K562 (cell line): ENCODE measurements around the gene RETSAT. TPM values are rescaled to one million over a fixed set of nuclear protein-coding genes. Genes with fewer than 3 reads are reported as not detected.

Source experiments
- ATAC-seq: fragments of 200-7000 bp; cut with Tn5 transposase; 3 replicates; pipeline ENCODE4 v1.9.1; 2020; ENCODE audit warnings: moderate library complexity
- BruUV-seq: library from RNA; stranded (reverse); fragments of 400-500 nt; replicated peaks from 2 replicates; lab custom pipeline; 2021; lab: Mats Ljungman, UMichigan
- CTCF ChIA-PET: fragments of 300-600 bp; formaldehyde crosslinking; extraction: SDS; loops from one replicate; lab custom pipeline; 2021; ENCODE audit warnings: low intra/inter-chr PET ratio; lab: Yijun Ruan, JAX
- POLR2A ChIA-PET: fragments of 300-600, 350-650 bp; sonication (Branson Sonifier 250); formaldehyde crosslinking; extraction: SDS; loops from one replicate; lab custom pipeline; 2021; ENCODE audit warnings: antibody characterized with exemption, inconsistent platforms; lab: Yijun Ruan, JAX
- DNase-seq, 4 experiments: peaks; one replicate each; pipeline versions ENCODE4 v3.0.0 to v3.0.0-alpha.2; 2011 to 2018; ENCODE audit warnings: low spot score in 3 of 4, mixed read lengths in 3 of 4; ENCODE audit errors: extremely low read depth in 1 of 4
- FAIRE-seq: peaks from 2 replicates; lab custom pipeline; 2011; peaks lifted over from hg19 to GRCh38; lab: Jason Lieb, UNC
- H2AFZ ChIP-seq: 2 replicates; pipeline ENCODE4 v1.6.0; 2011; ENCODE audit warnings: low read depth, low read length, control low read depth, inconsistent platforms
- H3K27ac ChIP-seq: fragments of 200-600 bp; 3 replicates; pipeline ENCODE4 v1.8.0; 2011; ENCODE audit warnings: low read depth, mild to moderate bottlenecking, control low read depth, inconsistent platforms, low read length, moderate library complexity, mixed read lengths; ENCODE audit errors: extremely low read depth
- H3K27me3 ChIP-seq, 2 experiments: fragments of 300-600 bp in 1 of 2; 2 replicates in 1 of 2; 3 replicates in 1 of 2; pipeline versions ENCODE4 v1.6.0 to v1.8.0; 2011; ENCODE audit warnings: inconsistent platforms in 2 of 2, low read length in 2 of 2, mild to moderate bottlenecking in 1 of 2, mixed read lengths in 1 of 2, moderate library complexity in 1 of 2; ENCODE audit not compliant: control insufficient read depth in 2 of 2, insufficient read depth in 2 of 2
- H3K36me3 ChIP-seq: fragments of 300-600 bp; 3 replicates; pipeline ENCODE4 v1.8.0; 2011; ENCODE audit warnings: mild to moderate bottlenecking, low read length, inconsistent platforms; ENCODE audit not compliant: control insufficient read depth, insufficient read depth
- H3K4me1 ChIP-seq, 2 experiments: fragments of 200-600 bp in 1 of 2; replicated peaks in 1 of 2; 2 replicates in 1 of 2; 3 replicates in 1 of 2; pipeline versions ENCODE4 v1.5.1 to v1.8.0; 2011; ENCODE audit warnings: inconsistent platforms in 2 of 2, low read length in 2 of 2, mild to moderate bottlenecking in 1 of 2, mixed read lengths in 1 of 2, moderate library complexity in 1 of 2; ENCODE audit not compliant: control insufficient read depth in 2 of 2, insufficient read depth in 2 of 2
- H3K4me2 ChIP-seq: 2 replicates; pipeline ENCODE4 v1.6.1; 2011; ENCODE audit warnings: low read length, control low read depth, inconsistent platforms, mixed read lengths; ENCODE audit not compliant: insufficient read depth
- H3K4me3 ChIP-seq: fragments of 200-600 bp; sonication (generic), shearing (Covaris generic); 2 replicates; pipeline ENCODE4 v1.5.1; 2016; ENCODE audit warnings: control low read depth, inconsistent platforms
- H3K79me2 ChIP-seq: fragments of 200-600 bp; 3 replicates; pipeline ENCODE4 v1.8.0; 2011; ENCODE audit warnings: low read length, inconsistent platforms; ENCODE audit not compliant: control insufficient read depth, insufficient read depth
- H3K9ac ChIP-seq, 2 experiments: 2 replicates each; pipeline versions ENCODE4 v1.6.0 to v1.6.1; 2011; ENCODE audit warnings: low read depth in 2 of 2, low read length in 2 of 2, control low read depth in 1 of 2, inconsistent platforms in 1 of 2, mild to moderate bottlenecking in 1 of 2, mixed read lengths in 1 of 2; ENCODE audit not compliant: insufficient read depth in 1 of 2
- H3K9me1 ChIP-seq: one replicate; pipeline ENCODE4 v1.6.0; 2011; ENCODE audit warnings: inconsistent platforms, mild to moderate bottlenecking, low read length, moderate library complexity; ENCODE audit not compliant: control insufficient read depth, insufficient read depth
- H3K9me3 ChIP-seq: replicated peaks from 2 replicates; pipeline ENCODE4 v1.5.1; 2011; ENCODE audit warnings: low read depth, low read length, inconsistent platforms; ENCODE audit not compliant: control insufficient read depth, insufficient read depth
- H4K20me1 ChIP-seq: replicated peaks from 2 replicates; pipeline ENCODE4 v1.6.1; 2011; ENCODE audit warnings: low read length, inconsistent platforms, mixed read lengths; ENCODE audit not compliant: control insufficient read depth, insufficient read depth
- BACH1 ChIP-seq: fragments of 200-800 bp; sonication (Bioruptor generic); IDR thresholded peaks from 2 replicates; pipeline ENCODE4 v1.6.1; 2016; ENCODE audit warnings: missing genetic modification characterization, missing compliant biosample characterization
- BCL6 ChIP-seq: fragments of 250-450 bp; sonication (Bioruptor Pico); IDR thresholded peaks from 2 replicates; pipeline ENCODE4 v1.4.0; 2020
- DACH1 ChIP-seq: fragments of 450-650 bp; IDR thresholded peaks from 2 replicates; pipeline ENCODE4 v1.6.1; 2018; ENCODE audit not compliant: partially characterized antibody
- ELF4 ChIP-seq: fragments of 450-650 bp; formaldehyde crosslinking; IDR thresholded peaks from 2 replicates; pipeline ENCODE4 v1.4.0; 2022; ENCODE audit warnings: missing genetic modification characterization
- ETV5 ChIP-seq: sonication (generic); formaldehyde crosslinking; IDR thresholded peaks from 2 replicates; pipeline ENCODE4 v1.4.0; 2020; ENCODE audit warnings: low read depth, mild to moderate bottlenecking, missing genetic modification reagents
- MAFG ChIP-seq: fragments of 450-650 bp; conservative IDR thresholded peaks from 2 replicates; pipeline ENCODE4 v1.6.1; 2016; ENCODE audit warnings: missing genetic modification characterization, missing compliant biosample characterization
- MCM7 ChIP-seq, 2 experiments: fragments of 450-650 bp; IDR thresholded peaks; 2 replicates each; pipeline ENCODE4 v1.6.1; 2016 to 2018
- OTX1 ChIP-seq: fragments of 450-650 bp; formaldehyde crosslinking; IDR thresholded peaks from 2 replicates; pipeline ENCODE4 v1.4.0; 2022; ENCODE audit warnings: mild to moderate bottlenecking
- POLR3G ChIP-seq: IDR thresholded peaks from 2 replicates; pipeline ENCODE4 v1.6.1; 2011; ENCODE audit not compliant: insufficient read length, insufficient replicate concordance; ENCODE audit errors: extremely low read depth
- RNF2 ChIP-seq: sonication (generic); IDR thresholded peaks from 2 replicates; pipeline ENCODE4 v1.6.1; 2016
- SLC30A9 ChIP-seq: fragments of 250-450 bp; sonication (Bioruptor Pico); IDR thresholded peaks from 2 replicates; pipeline ENCODE4 v1.8.0; 2022; ENCODE audit warnings: mild to moderate bottlenecking, moderate library complexity
- SNRNP70 ChIP-seq: fragments of 200-400 bp; formaldehyde crosslinking; optimal IDR thresholded peaks from 2 replicates; pipeline ENCODE3; 2017; ENCODE audit warnings: low read depth, low read length
- SRSF7 ChIP-seq: fragments of 200-400 bp; formaldehyde crosslinking; optimal IDR thresholded peaks from 2 replicates; pipeline ENCODE3; 2017; ENCODE audit warnings: mild to moderate bottlenecking, low read depth, low read length
- WHSC1 ChIP-seq: IDR thresholded peaks from one replicate; pipeline ENCODE4 v1.6.1; 2012; ENCODE audit warnings: low read length, control low read depth, inconsistent platforms
- ZC3H4 ChIP-seq: sonication (generic); formaldehyde crosslinking; IDR thresholded peaks from 2 replicates; pipeline ENCODE4 v1.9.0; 2021; ENCODE audit warnings: missing genetic modification reagents, borderline replicate concordance
- ZKSCAN8 ChIP-seq: fragments of 200-800 bp; sonication (Bioruptor generic); IDR thresholded peaks from 2 replicates; pipeline ENCODE4 v1.6.1; 2016; ENCODE audit warnings: missing genetic modification characterization, missing compliant biosample characterization
- ZNF212 ChIP-seq: fragments of 450-650 bp; formaldehyde crosslinking; IDR thresholded peaks from 2 replicates; pipeline ENCODE4 v1.4.0; 2020; ENCODE audit warnings: mild to moderate bottlenecking
- ZNF347 ChIP-seq: fragments of 450-650 bp; formaldehyde crosslinking; IDR thresholded peaks from 2 replicates; pipeline ENCODE4 v1.4.0; 2020; ENCODE audit warnings: low read depth, mild to moderate bottlenecking, moderate library complexity
- ZNF696 ChIP-seq: fragments of 250-450 bp; sonication (Bioruptor Pico); conservative IDR thresholded peaks from 2 replicates; pipeline ENCODE4 v1.4.0; 2020; ENCODE audit warnings: mild to moderate bottlenecking, moderate library complexity
- ZNF75A ChIP-seq: fragments of 450-650 bp; formaldehyde crosslinking; IDR thresholded peaks from 2 replicates; pipeline ENCODE4 v1.4.0; 2020; ENCODE audit warnings: mild to moderate bottlenecking
- WGBS: fragments of 100-300 bp; shearing (Covaris generic); methylation state at CpG from one replicate; pipeline ENCODE4 v1.1.6; 2016; ENCODE audit warnings: low coverage, mixed read lengths; ENCODE audit not compliant: insufficient coverage; ENCODE audit errors: missing lambda C conversion rate; 5-methylcytosine and 5-hydroxymethylcytosine counted together
- in situ Hi-C: fragments of 300-500 bp; cut with MboI; formaldehyde crosslinking; loops from 4 replicates; pipeline ENCODE4 v1.15.0; 2018; ENCODE audit warnings: inconsistent platforms, mixed read lengths
- intact Hi-C: fragments of 100-400 bp; cut with micrococcal nuclease; formaldehyde crosslinking; loops from 2 replicates; pipeline ENCODE4 v1.14.2; 2022
- polyA plus RNA-seq, 8 experiments: library from polyadenylated mRNA; depleted of rRNA in 4 of 8; stranded (reverse) in 5 of 8; unstranded in 3 of 8; fragments of >200 nt; fragmentation: Nextera tagmentation in 2 of 8; fragmentation: Illumina TruSeq in 1 of 8; extraction: Ambion mirVana in 2 of 8; extraction: Trizol in 1 of 8; gene quantifications; 2 replicates each; pipeline versions ENCODE4 v1.2.1 to v1.2.3, GENCODE V29; 2011 to 2014; ENCODE audit warnings: inconsistent platforms in 1 of 8, missing spikeins in 1 of 8
- total RNA-seq, 7 experiments: library from RNA; depleted of rRNA in 6 of 7; stranded (reverse); fragments of >200 nt in 6 of 7; fragmentation: Illumina TruSeq in 2 of 7; extraction: Trizol in 2 of 7; gene quantifications; 2 replicates each; pipeline versions ENCODE4 v1.2.1 to v1.2.3, GENCODE V29; 2011 to 2021; ENCODE audit warnings: low replicate concordance in 1 of 7
- TF ChIP-seq, protein P1 (sequence below), 2 experiments: IDR thresholded peaks; 2 replicates each; pipeline ENCODE4 v1.6.1; 2011; ENCODE audit warnings: borderline replicate concordance in 1 of 2, control low read depth in 1 of 2, low read depth in 1 of 2, low read length in 1 of 2, mild to moderate bottlenecking in 1 of 2, mixed read lengths in 1 of 2, moderate library complexity in 1 of 2; ENCODE audit not compliant: insufficient read depth in 1 of 2, insufficient read length in 1 of 2, poor library complexity in 1 of 2, severe bottlenecking in 1 of 2; ENCODE audit errors: extremely low read depth in 1 of 2
- TF ChIP-seq, protein P2 (sequence below): sonication (generic); formaldehyde crosslinking; IDR thresholded peaks from 2 replicates; pipeline ENCODE4 v1.8.0; 2023; ENCODE audit warnings: mild to moderate bottlenecking, missing genetic modification reagents
- TF ChIP-seq, protein P3 (sequence below): sonication (generic); formaldehyde crosslinking; IDR thresholded peaks from 2 replicates; pipeline ENCODE4 v1.9.0; 2022; ENCODE audit warnings: mild to moderate bottlenecking, missing genetic modification reagents

Gene RETSAT
- total and polyA plus RNA-seq, 9 of the 15 experiments (the other 6 are each of a cell fraction or from before 2014, with no cell fraction given) = 1.9 to 21.6 (median 16.5) TPM

DNA sequence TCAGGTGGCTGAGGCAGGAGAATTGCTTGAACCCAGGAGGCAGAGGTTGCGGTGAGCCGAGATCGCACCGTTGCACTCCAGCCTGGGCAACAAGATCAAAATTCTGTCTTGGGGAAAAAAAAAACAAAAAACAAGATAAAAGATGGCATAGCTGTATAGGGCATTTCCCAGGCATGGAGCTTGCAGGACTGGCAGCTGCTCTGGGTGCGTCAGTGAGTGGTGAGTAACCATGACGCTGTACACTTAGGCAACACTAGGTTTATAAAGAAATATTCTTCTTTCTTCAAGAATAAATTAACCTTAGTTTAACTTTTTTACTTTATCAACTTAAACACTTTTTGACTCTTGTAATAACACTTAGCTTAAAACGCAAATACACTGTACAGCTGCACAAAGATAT is 41.9 kb downstream of the RETSAT start (continued):
- TF ChIP-seq, protein P1, sequence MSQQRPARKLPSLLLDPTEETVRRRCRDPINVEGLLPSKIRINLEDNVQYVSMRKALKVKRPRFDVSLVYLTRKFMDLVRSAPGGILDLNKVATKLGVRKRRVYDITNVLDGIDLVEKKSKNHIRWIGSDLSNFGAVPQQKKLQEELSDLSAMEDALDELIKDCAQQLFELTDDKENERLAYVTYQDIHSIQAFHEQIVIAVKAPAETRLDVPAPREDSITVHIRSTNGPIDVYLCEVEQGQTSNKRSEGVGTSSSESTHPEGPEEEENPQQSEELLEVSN (IDR thresholded peaks at IDR 0.05; ENCODE audit: borderline replicate concordance in 1 of 2, extremely low read depth in 1 of 2, insufficient read depth in 1 of 2, insufficient read length in 1 of 2, low read depth in 1 of 2, low read length in 1 of 2, poor library complexity in 1 of 2, severe bottlenecking in 1 of 2) = no peak
- no peak for TF ChIP-seq ZNF75A (CRISPR knock-in tag)
- TF ChIP-seq OTX1 (CRISPR knock-in tag) = no peak
- TF ChIP-seq SNRNP70 = no peak
- TF ChIP-seq, protein P2, sequence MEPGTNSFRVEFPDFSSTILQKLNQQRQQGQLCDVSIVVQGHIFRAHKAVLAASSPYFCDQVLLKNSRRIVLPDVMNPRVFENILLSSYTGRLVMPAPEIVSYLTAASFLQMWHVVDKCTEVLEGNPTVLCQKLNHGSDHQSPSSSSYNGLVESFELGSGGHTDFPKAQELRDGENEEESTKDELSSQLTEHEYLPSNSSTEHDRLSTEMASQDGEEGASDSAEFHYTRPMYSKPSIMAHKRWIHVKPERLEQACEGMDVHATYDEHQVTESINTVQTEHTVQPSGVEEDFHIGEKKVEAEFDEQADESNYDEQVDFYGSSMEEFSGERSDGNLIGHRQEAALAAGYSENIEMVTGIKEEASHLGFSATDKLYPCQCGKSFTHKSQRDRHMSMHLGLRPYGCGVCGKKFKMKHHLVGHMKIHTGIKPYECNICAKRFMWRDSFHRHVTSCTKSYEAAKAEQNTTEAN (CRISPR knock-in tag) = no peak
- no peak for TF ChIP-seq SLC30A9 (CRISPR knock-in tag)
- no peak for TF ChIP-seq BACH1 (tag)
- no peak for TF ChIP-seq MCM7 (IDR thresholded peaks at IDR 0.05)

DNA sequence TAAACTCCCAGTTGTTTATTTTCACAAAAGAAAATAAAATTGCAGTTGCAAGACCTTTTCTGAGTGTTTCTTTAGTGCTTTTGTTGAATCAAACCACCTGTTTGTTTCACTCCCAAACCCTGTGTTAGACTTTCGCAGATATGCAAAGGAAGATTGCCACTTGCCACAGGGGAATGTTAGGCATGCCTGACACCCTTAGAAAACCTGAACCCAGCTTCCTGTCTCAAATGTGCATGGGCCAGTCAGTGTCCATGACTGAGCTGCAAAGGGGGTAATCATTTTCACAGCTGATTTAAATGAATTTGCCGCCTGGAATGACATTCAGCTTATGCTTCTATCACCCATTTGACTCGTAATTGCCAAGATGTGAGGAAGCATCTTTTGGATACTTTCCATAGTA is 44.0 kb downstream of the RETSAT start:
- no peak for DNase-seq
- H3K9me3 ChIP-seq = no peaks in the 10 kb centered on the region
- no TSS peak for BruUV-seq
- TF ChIP-seq POLR3G = no peak
- TF ChIP-seq DACH1 = no peak
- no peak for TF ChIP-seq ZNF347 (CRISPR knock-in tag)
- no peak for TF ChIP-seq ZC3H4 (CRISPR knock-in tag)
- TF ChIP-seq ZNF212 (CRISPR knock-in tag) = no peak
- TF ChIP-seq ZNF696 = no peak
- TF ChIP-seq ELF4 = no peak
- TF ChIP-seq RNF2 = no peak
- TF ChIP-seq, protein P3, sequence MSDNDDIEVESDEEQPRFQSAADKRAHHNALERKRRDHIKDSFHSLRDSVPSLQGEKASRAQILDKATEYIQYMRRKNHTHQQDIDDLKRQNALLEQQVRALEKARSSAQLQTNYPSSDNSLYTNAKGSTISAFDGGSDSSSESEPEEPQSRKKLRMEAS (CRISPR knock-in tag) = no peak
- TF ChIP-seq SRSF7 = no peak
- TF ChIP-seq MAFG (tag) = no peak
- no peak for TF ChIP-seq ETV5 (CRISPR knock-in tag)
- TF ChIP-seq WHSC1 = no peak
- no peak for TF ChIP-seq BCL6 (CRISPR knock-in tag)
- TF ChIP-seq ZKSCAN8 = no peak
- H3K9ac ChIP-seq = no peak overlapping the region
- peaks cover 0 to 9% of the 10 kb centered on the region in 2 experiments; a peak in 3 of 5 replicates for H3K27me3 ChIP-seq
- POLR2A ChIA-PET = interaction anchor here (0.6 to 1.0 kb wide), 2 partner anchors 10 to 1465 kb away, joined by 3 to 4 read pairs; no protein-coding TSS in a partner anchor
- CTCF ChIA-PET = no interaction called here
- no peak overlapping the region for H2AFZ ChIP-seq
- H4K20me1 ChIP-seq = no peaks in the 10 kb centered on the region; the same call in none of the 2 replicates
- intact Hi-C loops = no loop called here
- no peak for FAIRE-seq
- no peak overlapping the region for H3K27ac ChIP-seq
- no peak for ATAC-seq
- H3K4me1 ChIP-seq = peaks cover 9 to 19% of the 10 kb centered on the region in 2 experiments; a peak in 4 of 5 replicates
- no peak overlapping the region for H3K4me2 ChIP-seq
- in situ Hi-C loops = no loop called here
- 51% methylated on average over 3 of the region's 3 CpGs for WGBS
- H3K9me1 ChIP-seq = no peaks in the 10 kb centered on the region
- no peak overlapping the region for H3K4me3 ChIP-seq
- H3K79me2 ChIP-seq = no peaks in the 10 kb centered on the region
- peaks cover 7% of the 10 kb centered on the region; the same call in 2 of the 3 replicates for H3K36me3 ChIP-seq
